Neuron (in vitro differentiated cells): Measurements from ENCODE around the gene TARP.
"Not testable (repeated sequence)": the region's sequence is repeated elsewhere in the genome, so short reads cannot be mapped to it uniquely, and the experiment has no call there.

Experiments
- H2AFZ ChIP-seq: one replicate; pipeline ENCODE4 v1.6.1; 2013; ENCODE audit warnings: low read depth, mild to moderate bottlenecking, inconsistent platforms, low read length, moderate library complexity
- H3K27me3 ChIP-seq: one replicate; pipeline ENCODE4 v1.6.1; 2013; ENCODE audit warnings: low read length; ENCODE audit not compliant: insufficient read depth
- H3K36me3 ChIP-seq: one replicate; pipeline ENCODE4 v1.6.1; 2013; ENCODE audit warnings: low read length; ENCODE audit not compliant: insufficient read depth
- H3K4me1 ChIP-seq: one replicate; pipeline ENCODE4 v1.6.1; 2013; ENCODE audit warnings: low read length; ENCODE audit not compliant: insufficient read depth
- H3K4me3 ChIP-seq: 2 replicates; pipeline ENCODE4 v1.5.1; 2013; ENCODE audit warnings: mild to moderate bottlenecking, low read length, moderate library complexity
- H3K9me3 ChIP-seq: one replicate; pipeline ENCODE4 v1.6.1; 2013; ENCODE audit warnings: low read length

Gene TARP

DNA sequence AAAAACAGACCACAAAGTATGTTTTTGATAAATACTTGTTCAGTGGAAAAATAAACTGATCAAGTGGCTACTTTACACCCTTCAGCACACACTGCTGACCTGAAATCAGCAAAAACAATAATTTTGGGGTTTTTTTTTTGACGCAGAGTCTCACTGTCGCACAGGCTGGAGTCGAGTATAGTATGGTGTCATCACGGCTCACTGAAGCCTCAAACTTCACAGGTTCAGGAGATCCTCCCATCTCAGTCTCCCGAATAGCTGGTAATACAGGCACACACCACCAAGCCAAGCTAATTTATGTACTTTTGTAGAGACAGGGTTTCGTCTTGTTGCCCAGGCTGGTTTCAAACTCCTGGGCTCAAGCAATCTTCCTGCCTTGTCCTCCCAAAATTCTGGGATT, 30.6 kb downstream of the TARP start:
- no peaks in the 10 kb centered on the region for H3K9me3 ChIP-seq

DNA sequence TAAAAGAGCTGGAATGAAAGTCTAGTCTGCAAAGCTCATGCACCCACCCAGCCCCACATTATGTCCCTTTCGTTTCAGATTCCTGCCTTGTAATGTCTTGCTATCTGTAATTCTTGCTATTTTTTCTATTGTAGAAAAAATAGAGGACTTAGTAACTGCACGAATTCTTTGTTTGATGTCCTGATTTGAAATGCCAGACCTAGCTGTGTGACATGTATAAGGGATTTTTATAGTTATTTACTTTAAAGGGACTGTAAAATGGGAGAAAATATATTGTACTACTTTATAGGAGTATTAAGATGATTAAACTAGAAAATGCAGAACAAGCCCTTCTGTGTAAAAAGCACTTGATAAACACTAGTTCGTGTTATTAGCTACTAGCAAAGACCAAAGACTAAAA, 32.4 kb downstream of the TARP start:
- Histone ChIP-seq H3K27me3 (no peaks in the 10 kb centered on the region), H3K36me3 (no peaks in the 10 kb centered on the region), H3K9me3 (no peaks in the 10 kb centered on the region), H3K4me1 (no peaks in the 10 kb centered on the region), H2AFZ (no peak overlapping the region), H3K4me3 (no peak overlapping the region)

More for the DNA sequence above, 30.6 kb downstream of the TARP start:
- Histone ChIP-seq H3K27me3 (no peaks in the 10 kb centered on the region), H3K36me3 (no peaks in the 10 kb centered on the region), H3K4me3 (no peak overlapping the region), H3K4me1 (no peaks in the 10 kb centered on the region), H2AFZ (no peak overlapping the region)

DNA sequence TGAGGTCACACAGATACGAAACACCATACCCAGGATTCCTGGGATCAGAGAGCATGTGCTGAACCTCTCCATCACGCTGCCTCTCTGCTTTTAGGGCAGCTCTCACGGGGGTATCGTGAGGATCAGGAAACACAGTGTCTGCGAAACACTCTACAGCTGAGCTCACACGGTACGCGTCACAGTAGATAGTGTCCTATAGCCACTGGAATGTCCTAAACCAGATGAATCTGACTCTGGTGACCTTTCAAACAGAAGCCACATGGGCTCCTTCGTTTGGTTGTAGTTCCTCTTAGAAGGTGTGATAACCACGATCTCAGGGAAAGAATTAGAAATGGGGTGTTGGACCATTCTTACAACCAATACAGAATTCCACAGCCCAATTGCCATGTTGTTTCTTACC, 34.3 kb downstream of the TARP start:
- H3K4me1 ChIP-seq, H2AFZ ChIP-seq, H3K9me3 ChIP-seq, H3K36me3 ChIP-seq, H3K27me3 ChIP-seq, H3K4me3 ChIP-seq: not testable (repeated sequence)

DNA sequence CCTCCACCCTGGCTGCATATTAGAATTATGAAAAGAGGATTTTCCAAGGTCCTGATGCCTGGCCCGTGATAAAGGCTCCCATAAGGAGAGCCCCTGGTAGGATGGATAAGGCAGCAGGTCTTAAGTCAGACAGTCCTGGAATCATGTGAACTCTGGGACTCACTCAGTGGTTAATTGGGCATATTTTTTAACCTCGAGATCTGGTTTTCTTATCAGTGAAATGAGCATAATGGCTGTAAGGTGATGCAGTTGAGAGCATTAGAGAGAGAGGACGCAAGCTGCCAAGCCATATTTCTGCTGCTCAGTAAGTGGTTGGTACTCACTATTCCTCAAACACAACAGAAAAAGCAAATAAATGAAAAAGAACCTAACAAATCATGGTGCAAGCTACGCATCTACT, 37.8 kb downstream of the TARP start:
- no peaks in the 10 kb centered on the region for H3K27me3 ChIP-seq
- peaks cover 2% of the 10 kb centered on the region for H3K36me3 ChIP-seq
- H3K4me3 ChIP-seq = no peak overlapping the region
- no peaks in the 10 kb centered on the region for H3K9me3 ChIP-seq
- no peak overlapping the region for H2AFZ ChIP-seq
- H3K4me1 ChIP-seq = no peaks in the 10 kb centered on the region

DNA sequence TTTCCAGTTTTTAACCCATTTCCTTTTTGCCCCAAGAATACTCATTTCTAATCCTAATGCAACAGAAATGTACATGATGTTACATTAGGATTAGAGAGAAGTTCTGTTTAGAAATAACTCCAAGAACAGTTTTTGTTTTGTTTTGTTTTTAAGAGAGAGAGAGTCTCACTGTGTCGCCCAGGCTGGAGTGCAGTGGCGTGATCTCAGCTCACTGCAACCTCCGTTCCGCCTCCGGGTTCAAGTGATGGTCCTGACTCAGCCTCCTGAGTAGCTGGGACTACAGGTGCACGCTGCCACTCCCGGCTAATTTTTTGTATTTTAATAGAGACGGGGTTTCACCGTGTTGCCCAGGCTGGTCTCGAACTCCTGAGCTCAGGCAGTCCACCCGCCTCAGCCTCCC, 38.7 kb downstream of the TARP start:
- not testable (repeated sequence) for H3K4me1 ChIP-seq, H3K27me3 ChIP-seq, H3K4me3 ChIP-seq, H3K9me3 ChIP-seq, H2AFZ ChIP-seq
- H3K36me3 ChIP-seq = peaks cover 11% of the 10 kb centered on the region

DNA sequence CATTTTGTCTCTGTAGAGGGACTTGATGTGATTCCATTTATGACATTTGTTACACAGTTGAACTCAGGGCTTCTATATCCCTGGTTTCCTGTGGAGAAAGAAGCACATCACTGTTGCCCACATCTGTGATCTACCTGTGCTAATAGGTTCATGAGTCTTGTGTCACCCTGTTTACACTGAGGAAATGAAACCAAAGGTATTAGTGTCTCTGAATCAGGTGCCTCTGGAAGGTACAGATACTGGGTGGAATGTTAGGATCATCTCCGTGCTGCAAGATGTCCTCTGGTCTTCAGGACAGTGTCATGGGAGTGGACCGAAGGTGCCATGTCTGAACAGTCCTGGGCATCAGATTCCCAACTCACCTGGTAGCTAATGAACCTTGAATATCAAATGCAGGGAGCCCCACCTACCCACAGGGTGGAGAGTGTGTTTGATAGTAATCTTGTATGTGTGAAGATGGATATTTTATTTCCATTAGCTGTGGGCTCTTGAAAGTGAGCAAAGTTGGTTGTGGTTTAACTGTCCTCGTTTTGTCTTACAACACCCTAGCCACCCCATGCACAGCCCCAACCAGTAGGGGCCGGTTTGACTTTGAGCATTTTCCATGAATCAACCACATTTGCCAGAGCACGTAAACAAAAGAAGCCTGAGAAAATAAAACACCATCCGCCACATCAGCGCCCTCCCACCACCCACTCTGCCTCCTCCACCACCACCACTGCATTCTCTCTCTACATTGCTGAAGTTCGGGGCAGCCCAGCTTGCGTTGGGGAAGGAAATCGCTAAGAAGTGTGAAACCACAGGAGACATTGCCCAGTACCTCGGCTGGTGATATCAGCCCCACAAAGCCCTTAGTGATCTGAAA, 40.7 kb downstream of the TARP start:
- Histone ChIP-seq H3K36me3 (peaks cover 29% of the 10 kb centered on the region), H3K4me1 (no peaks in the 10 kb centered on the region), H2AFZ (no peak overlapping the region), H3K4me3 (no peak overlapping the region), H3K27me3 (no peaks in the 10 kb centered on the region), H3K9me3 (no peaks in the 10 kb centered on the region)

DNA sequence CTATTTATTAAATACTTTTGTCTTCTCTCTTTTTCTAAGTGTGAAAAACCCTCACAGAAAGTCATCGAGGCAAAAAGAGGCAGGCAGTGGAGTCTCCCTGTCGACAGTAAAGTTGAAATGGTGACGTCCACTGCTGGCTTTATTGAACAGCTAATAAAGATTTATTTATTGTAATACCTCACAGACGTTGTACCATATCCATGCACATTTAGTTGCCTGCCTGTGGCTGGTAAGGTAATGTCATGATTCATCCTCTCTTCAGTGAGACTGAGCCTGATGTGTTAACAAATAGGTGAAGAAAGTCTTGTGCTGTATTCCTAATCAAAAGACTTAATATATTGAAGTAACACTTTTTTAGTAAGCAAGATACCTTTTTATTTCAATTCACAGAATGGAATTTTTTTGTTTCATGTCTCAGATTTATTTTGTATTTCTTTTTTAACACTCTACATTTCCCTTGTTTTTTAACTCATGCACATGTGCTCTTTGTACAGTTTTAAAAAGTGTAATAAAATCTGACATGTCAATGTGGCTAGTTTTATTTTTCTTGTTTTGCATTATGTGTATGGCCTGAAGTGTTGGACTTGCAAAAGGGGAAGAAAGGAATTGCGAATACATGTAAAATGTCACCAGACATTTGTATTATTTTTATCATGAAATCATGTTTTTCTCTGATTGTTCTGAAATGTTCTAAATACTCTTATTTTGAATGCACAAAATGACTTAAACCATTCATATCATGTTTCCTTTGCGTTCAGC, 43.4 kb downstream of the TARP start:
- Histone ChIP-seq H3K4me1 (no peaks in the 10 kb centered on the region), H3K4me3 (no peak overlapping the region), H2AFZ (no peak overlapping the region), H3K9me3 (no peaks in the 10 kb centered on the region), H3K36me3 (peaks cover 44% of the 10 kb centered on the region), H3K27me3 (no peaks in the 10 kb centered on the region)

DNA sequence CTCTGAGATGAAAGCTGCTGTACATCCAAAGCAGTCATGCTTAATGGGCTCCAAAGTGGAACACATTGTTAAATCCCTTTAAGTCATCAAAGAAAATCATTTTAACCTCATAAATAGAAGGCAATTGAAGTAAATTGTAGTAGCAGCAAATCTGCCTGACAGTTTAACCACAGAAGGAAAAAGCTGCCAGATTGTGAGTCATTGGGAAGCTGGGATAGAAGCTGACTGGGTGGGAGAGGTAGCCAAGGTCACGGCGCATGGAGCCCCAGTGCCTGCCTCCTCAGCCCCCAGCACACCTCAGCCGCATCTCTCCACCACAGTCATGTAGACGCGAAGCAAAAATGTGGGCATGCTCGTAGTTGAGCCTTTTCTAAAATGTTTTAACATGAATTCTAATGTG, 44.0 kb downstream of the TARP start:
- H3K4me1 ChIP-seq = no peaks in the 10 kb centered on the region
- no peak overlapping the region for H3K4me3 ChIP-seq
- peaks cover 1% of the 10 kb centered on the region for H3K9me3 ChIP-seq
- peaks cover 50% of the 10 kb centered on the region for H3K36me3 ChIP-seq
- H3K27me3 ChIP-seq = no peaks in the 10 kb centered on the region
- H2AFZ ChIP-seq = no peak overlapping the region

DNA sequence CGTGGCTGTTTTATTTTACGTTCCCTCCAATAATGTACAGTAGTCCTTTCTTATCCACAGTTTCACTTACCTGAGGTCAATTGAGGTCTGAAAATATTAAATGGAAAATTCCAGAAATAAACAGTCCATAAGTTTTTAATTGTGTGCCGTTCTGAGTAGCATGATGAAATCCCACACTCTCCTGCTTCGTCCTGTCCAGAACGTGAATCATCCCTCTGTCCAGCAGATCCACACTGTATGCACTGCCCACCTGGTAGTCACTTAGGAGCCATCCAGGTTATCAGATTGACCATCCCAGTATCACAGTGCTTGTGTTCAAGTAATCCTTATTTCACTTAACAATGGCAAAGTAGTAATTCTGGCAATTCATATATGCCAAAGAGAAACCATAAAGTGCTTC, 49.0 kb downstream of the TARP start:
- Histone ChIP-seq H3K4me1 (no peaks in the 10 kb centered on the region), H3K9me3 (peaks cover 2% of the 10 kb centered on the region), H3K27me3 (no peaks in the 10 kb centered on the region), H2AFZ (no peak overlapping the region), H3K36me3 (peaks cover 79% of the 10 kb centered on the region), H3K4me3 (no peak overlapping the region)

DNA sequence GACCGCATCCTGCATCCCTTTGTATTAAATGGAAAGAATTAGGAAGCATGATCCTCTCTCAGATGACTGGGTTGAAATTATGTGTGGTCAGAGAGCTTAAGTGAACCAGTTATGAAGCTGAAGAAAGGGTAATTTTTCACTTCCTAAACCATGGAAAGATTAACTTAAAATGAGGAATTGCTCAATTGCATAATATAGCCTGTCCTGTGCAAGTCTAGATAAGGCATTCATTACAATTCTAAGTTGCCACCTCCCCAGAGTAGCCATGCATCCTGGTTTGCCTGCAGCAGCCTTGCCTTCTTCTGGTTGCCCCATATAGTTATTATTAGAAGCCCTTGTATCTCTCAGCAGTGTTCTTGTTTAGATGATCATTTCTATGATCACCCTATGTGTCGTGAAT, 50.1 kb downstream of the TARP start:
- no peak overlapping the region for H3K4me3 ChIP-seq
- peaks cover 2% of the 10 kb centered on the region for H3K9me3 ChIP-seq
- no peaks in the 10 kb centered on the region for H3K27me3 ChIP-seq
- peaks cover 76% of the 10 kb centered on the region for H3K36me3 ChIP-seq
- H3K4me1 ChIP-seq = no peaks in the 10 kb centered on the region
- H2AFZ ChIP-seq = no peak overlapping the region

DNA sequence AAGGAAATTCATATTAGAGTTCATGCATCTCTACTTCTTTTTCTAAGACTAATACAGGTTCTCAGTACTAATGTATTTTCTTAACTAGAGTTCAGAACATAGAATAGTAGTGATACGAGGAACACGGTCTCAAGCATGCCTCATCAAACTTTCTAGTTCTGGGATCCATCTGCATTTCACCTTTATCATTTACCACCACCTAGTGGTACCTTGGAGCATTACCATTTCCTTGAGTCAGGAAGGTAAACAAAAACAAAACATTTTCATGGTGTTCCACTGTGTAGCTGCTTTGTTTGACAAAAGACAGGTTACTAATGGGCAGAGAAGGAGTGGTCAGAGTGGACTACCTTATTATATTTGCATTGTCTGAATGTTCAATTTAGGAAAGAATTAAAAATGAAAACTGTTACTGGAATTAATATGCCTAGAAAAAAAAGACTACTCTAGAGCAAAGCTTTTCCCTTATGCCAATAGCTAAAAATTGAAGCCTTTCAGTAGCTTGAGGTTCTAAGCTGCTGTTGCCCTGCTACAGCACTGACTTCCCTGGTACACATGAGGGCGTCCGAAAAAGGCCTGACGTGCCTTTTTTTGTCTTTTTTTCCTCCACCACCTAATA, 50.8 kb downstream of the TARP start:
- peaks cover 2% of the 10 kb centered on the region for H3K9me3 ChIP-seq
- H3K36me3 ChIP-seq = peaks cover 76% of the 10 kb centered on the region
- no peaks in the 10 kb centered on the region for H3K4me1 ChIP-seq
- no peak overlapping the region for H3K4me3 ChIP-seq
- no peaks in the 10 kb centered on the region for H3K27me3 ChIP-seq
- no peak overlapping the region for H2AFZ ChIP-seq

DNA sequence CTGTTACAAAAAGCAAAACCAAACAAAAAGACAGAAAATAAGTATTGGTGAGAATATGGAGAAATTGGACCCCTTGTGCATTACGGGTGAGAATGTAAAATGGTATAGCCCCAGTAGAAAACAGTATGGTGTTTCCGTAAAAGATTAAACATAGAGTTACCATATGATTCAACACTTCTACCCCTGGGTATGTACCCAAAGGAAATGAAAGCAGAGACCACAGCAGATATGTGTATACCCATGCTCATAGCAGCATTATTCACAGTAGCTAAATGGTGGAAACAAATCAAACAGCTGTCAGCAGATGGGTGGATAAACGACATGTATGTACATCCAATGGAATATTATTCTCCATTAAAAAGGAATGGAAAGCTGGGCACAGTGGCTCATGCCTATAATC, 53.0 kb downstream of the TARP start:
- Histone ChIP-seq H3K27me3 (no peaks in the 10 kb centered on the region), H3K4me1 (no peaks in the 10 kb centered on the region), H3K36me3 (peaks cover 83% of the 10 kb centered on the region), H3K9me3 (peaks cover 2% of the 10 kb centered on the region), H2AFZ (no peak overlapping the region), H3K4me3 (no peak overlapping the region)

DNA sequence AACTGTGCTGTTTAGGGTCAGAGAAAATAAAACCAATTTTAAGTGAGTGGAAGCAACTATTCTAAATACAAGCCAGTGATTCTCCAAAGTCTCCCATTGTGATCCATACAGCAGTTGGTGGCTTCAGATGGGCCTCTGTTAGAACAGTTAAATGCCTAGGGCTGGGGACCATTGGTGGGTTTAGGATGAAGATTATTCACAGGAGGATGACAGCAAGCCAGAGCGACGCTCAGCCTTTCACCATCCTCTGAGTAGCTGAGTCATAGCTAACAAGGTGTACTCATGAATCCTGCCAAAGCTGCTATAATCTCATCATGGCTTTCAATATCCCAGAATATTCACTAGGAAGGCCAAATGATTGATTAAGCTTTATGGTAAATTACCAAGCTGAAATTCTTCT, 55.8 kb downstream of the TARP start:
- Histone ChIP-seq H3K4me1 (no peaks in the 10 kb centered on the region), H2AFZ (no peak overlapping the region), H3K36me3 (peaks cover 78% of the 10 kb centered on the region), H3K27me3 (no peaks in the 10 kb centered on the region), H3K9me3 (no peaks in the 10 kb centered on the region), H3K4me3 (no peak overlapping the region)
